Thoracic aorta (tissue), 2 donors: Measurements from ENCODE around the gene SCYL1. TPM values are rescaled to one million over a fixed set of nuclear protein-coding genes. Genes with fewer than 3 reads are reported as not detected.

ENCODE experiments used
- ATAC-seq: fragments of 150-250 bp; one replicate; pipeline ENCODE4 v1.8.0; 2017; ENCODE audit warnings: low read depth; ENCODE audit not compliant: insufficient number of reproducible peaks, low FRiP score
- DNase-seq: peaks from one replicate; pipeline ENCODE4 v3.0.0-alpha.2; 2020; ENCODE audit warnings: low spot score
- H3K27ac ChIP-seq, 2 donors: fragments of 200-600 bp; sonication (generic); 1 replicate in 1 of 2; 2 replicates in 1 of 2; pipeline ENCODE4 v1.5.1; 2016; ENCODE audit warnings: mild to moderate bottlenecking in 2 of 2, moderate library complexity in 2 of 2
- H3K27me3 ChIP-seq: fragments of 200-600 bp; sonication (generic); replicated peaks from 2 replicates; pipeline ENCODE4 v1.6.0; 2016; ENCODE audit warnings: mild to moderate bottlenecking; ENCODE audit not compliant: insufficient read depth
- H3K36me3 ChIP-seq: fragments of 200-600 bp; sonication (generic); one replicate; pipeline ENCODE4 v1.5.1; 2016
- H3K4me1 ChIP-seq, 2 donors: fragments of 200-600 bp; sonication (generic); 1 replicate in 1 of 2; 2 replicates in 1 of 2; pipeline versions ENCODE4 v1.5.1 to v1.6.0; 2016; ENCODE audit warnings: low read depth in 2 of 2, mild to moderate bottlenecking in 1 of 2; ENCODE audit not compliant: control insufficient read depth in 1 of 2
- H3K4me3 ChIP-seq: fragments of 200-600 bp; sonication (generic); 2 replicates; pipeline ENCODE4 v1.5.1; 2016; ENCODE audit warnings: mild to moderate bottlenecking
- H3K9me3 ChIP-seq: fragments of 200-600 bp; sonication (generic); 2 replicates; pipeline ENCODE4 v1.5.1; 2016
- CTCF ChIP-seq: fragments of 200-600 bp; sonication (generic); IDR thresholded peaks from one replicate; pipeline ENCODE4 v1.5.1; 2019; ENCODE audit warnings: antibody characterized with exemption
- total RNA-seq, 2 donors: library from RNA; depleted of rRNA; stranded (reverse); fragments of >200 nt; gene quantifications; one replicate each; pipeline versions ENCODE4 v1.1.0 to v1.2.3, GENCODE V29; 2016

The SCYL1 gene
- total RNA-seq, 2 donors from 2014 or later: 96.8 to 106 TPM

GRCh38 chr11:65579291-65579690 lies 54.4 kb downstream of the SCYL1 start:
- Histone ChIP-seq H3K27me3 (no peaks in the 10 kb centered on the region), H3K36me3 (peaks cover 38% of the 10 kb centered on the region), H3K9me3 (no peaks in the 10 kb centered on the region), H3K4me3 (no peak overlapping the region), H3K4me1 (peaks cover 15 to 35% of the 10 kb centered on the region in 2 donors), H3K27ac (peak overlapping the region; percentile 96 to 97)
- TF ChIP-seq CTCF: no peak
- ATAC-seq (no peak), DNase-seq (no peak)

- DNase-seq (no peak), ATAC-seq (no peak)
- Histone ChIP-seq H3K27me3 (no peaks in the 10 kb centered on the region), H3K36me3 (peaks cover 44% of the 10 kb centered on the region), H3K9me3 (no peaks in the 10 kb centered on the region), H3K27ac (peak overlapping the region; percentile 35 to 67), H3K4me3 (no peak overlapping the region), H3K4me1 (peaks cover 15 to 30% of the 10 kb centered on the region in 2 donors)
- TF ChIP-seq CTCF: no peak
These were observed 55.3 kb downstream of the SCYL1 start for GRCh38 chr11:65580031-65580692.

DNA sequence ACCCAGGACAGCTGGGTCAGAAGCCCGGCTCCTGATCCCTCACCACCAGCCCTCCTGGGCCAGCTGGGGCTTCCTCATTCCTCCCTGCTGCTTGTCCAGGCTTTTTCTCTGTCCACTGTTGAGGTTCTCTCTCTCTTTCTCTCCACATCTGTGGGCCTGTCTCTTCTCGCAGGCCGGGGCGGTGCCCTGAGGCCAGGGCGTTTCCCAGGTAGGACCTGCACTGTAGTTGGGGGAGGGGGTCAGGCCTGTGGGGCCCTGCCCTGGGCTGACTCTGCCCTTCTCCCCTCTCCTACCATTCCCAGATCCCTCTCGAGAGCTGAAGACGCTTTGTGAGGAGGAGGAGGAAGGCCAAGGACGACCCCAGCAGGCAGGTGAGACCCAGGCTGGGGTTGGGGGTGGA lies 55.9 kb downstream of the SCYL1 start:
- Histone ChIP-seq H3K4me1 (peaks cover 15 to 31% of the 10 kb centered on the region in 2 donors), H3K36me3 (peaks cover 49% of the 10 kb centered on the region), H3K4me3 (no peak overlapping the region), H3K27ac (peak overlapping the region; percentile 35 to 67), H3K9me3 (no peaks in the 10 kb centered on the region), H3K27me3 (no peaks in the 10 kb centered on the region)
- ATAC-seq (no peak), DNase-seq (no peak)
- no peak for TF ChIP-seq CTCF

- peaks cover 24 to 41% of the 10 kb centered on the region in 2 donors for H3K4me1 ChIP-seq
- no peak overlapping the region for H3K4me3 ChIP-seq
- ATAC-seq (no peak), DNase-seq (no peak)
- peak overlapping the region in 1 of 2 donors; percentile 67 for H3K27ac ChIP-seq
- H3K36me3 ChIP-seq: peaks cover 56% of the 10 kb centered on the region
- H3K27me3 ChIP-seq: no peaks in the 10 kb centered on the region
- TF ChIP-seq CTCF: no peak
- no peaks in the 10 kb centered on the region for H3K9me3 ChIP-seq
These were observed 57.0 kb downstream of the SCYL1 start for GRCh38 chr11:65581928-65582327.

- H3K36me3 ChIP-seq: peaks cover 56% of the 10 kb centered on the region
- no peak overlapping the region for H3K27ac ChIP-seq
- no peak overlapping the region for H3K4me3 ChIP-seq
- DNase-seq: no peak
- H3K27me3 ChIP-seq: no peaks in the 10 kb centered on the region
- no peak for ATAC-seq
- H3K9me3 ChIP-seq: no peaks in the 10 kb centered on the region
- H3K4me1 ChIP-seq: peaks cover 28 to 41% of the 10 kb centered on the region in 2 donors
- no peak for TF ChIP-seq CTCF
These were observed 58.7 kb downstream of the SCYL1 start for GRCh38 chr11:65583589-65583988.
